Progenitor cell of endocrine pancreas (in vitro differentiated cells): ENCODE results near the gene RPH3AL. TPM values are rescaled to one million over a fixed set of nuclear protein-coding genes. Genes with fewer than 3 reads are reported as not detected.
"Not testable (repeated sequence)": the region's sequence is repeated elsewhere in the genome, so short reads cannot be mapped to it uniquely, and the experiment has no call there.

ENCODE experiments used
- DNase-seq: peaks from one replicate; pipeline ENCODE4 v3.0.0; 2021; ENCODE audit warnings: low spot score; ENCODE audit not compliant: unreplicated experiment
- H3K27ac Mint-ChIP-seq: 2 replicates; pipeline ENCODE4 v1.8.0; 2021; ENCODE audit warnings: mild to moderate bottlenecking, moderate library complexity, mixed read lengths
- H3K27me3 Mint-ChIP-seq: 2 replicates; pipeline ENCODE4 v1.8.0; 2021; ENCODE audit warnings: mixed read lengths
- H3K36me3 Mint-ChIP-seq: 2 replicates; pipeline ENCODE4 v1.8.0; 2022; ENCODE audit warnings: mixed read lengths; ENCODE audit not compliant: insufficient read depth
- H3K4me1 Mint-ChIP-seq: 2 replicates; pipeline ENCODE4 v1.8.0; 2021; ENCODE audit warnings: low read depth, mixed read lengths
- H3K4me3 Mint-ChIP-seq: 2 replicates; pipeline ENCODE4 v1.8.0; 2021; ENCODE audit warnings: low read depth, mild to moderate bottlenecking, moderate library complexity, mixed read lengths
- H3K9me3 Mint-ChIP-seq: 2 replicates; pipeline ENCODE4 v1.8.0; 2021; ENCODE audit warnings: low read depth, mixed read lengths
- CTCF ChIP-seq: fragments of 200-600 bp; sonication (generic); IDR thresholded peaks from one replicate; pipeline ENCODE4 v1.5.0; 2021; ENCODE audit warnings: antibody characterized with exemption, mild to moderate bottlenecking; ENCODE audit not compliant: unreplicated experiment
- total RNA-seq: library from RNA; stranded (reverse); gene quantifications from 2 replicates; pipeline ENCODE4 v1.2.1, GENCODE V29; 2021

Gene RPH3AL
- total RNA-seq, 1 donor from 2014 or later, result 47.6 TPM

GRCh38 chr17:378068-378467, 25.5 kb upstream of the RPH3AL start:
- TF ChIP-seq CTCF, result no peak
- no peak overlapping the region for H3K27ac Mint-ChIP-seq
- H3K4me3 Mint-ChIP-seq, result no peak overlapping the region
- H3K27me3 Mint-ChIP-seq, result peaks cover 3% of the 10 kb centered on the region
- no peak for DNase-seq
- H3K4me1 Mint-ChIP-seq, result peaks cover 15% of the 10 kb centered on the region
- no peaks in the 10 kb centered on the region for H3K36me3 Mint-ChIP-seq
- no peaks in the 10 kb centered on the region for H3K9me3 Mint-ChIP-seq

GRCh38 chr17:376936-377863, 24.6 kb upstream of the RPH3AL start:
- no peak for DNase-seq
- Mint-ChIP-seq H3K27me3 (peaks cover 3% of the 10 kb centered on the region), H3K4me3 (no peak overlapping the region), H3K36me3 (no peaks in the 10 kb centered on the region), H3K27ac (no peak overlapping the region), H3K4me1 (peaks cover 11% of the 10 kb centered on the region), H3K9me3 (no peaks in the 10 kb centered on the region)
- no peak for TF ChIP-seq CTCF

GRCh38 chr17:373613-374230, 21.1 kb upstream of the RPH3AL start:
- peaks cover 4% of the 10 kb centered on the region for H3K9me3 Mint-ChIP-seq
- no peak for DNase-seq
- TF ChIP-seq CTCF, result no peak
- no peak overlapping the region for H3K27ac Mint-ChIP-seq
- no peak overlapping the region for H3K4me3 Mint-ChIP-seq
- peaks cover 12% of the 10 kb centered on the region for H3K4me1 Mint-ChIP-seq
- no peaks in the 10 kb centered on the region for H3K27me3 Mint-ChIP-seq
- peaks cover 8% of the 10 kb centered on the region for H3K36me3 Mint-ChIP-seq

GRCh38 chr17:372157-373152, 19.8 kb upstream of the RPH3AL start:
- Mint-ChIP-seq H3K27me3 (no peaks in the 10 kb centered on the region), H3K27ac (no peak overlapping the region), H3K9me3 (peaks cover 12% of the 10 kb centered on the region), H3K4me1 (peaks cover 11% of the 10 kb centered on the region), H3K4me3 (no peak overlapping the region), H3K36me3 (peaks cover 19% of the 10 kb centered on the region)
- no peak for DNase-seq
- TF ChIP-seq CTCF, result no peak

- Mint-ChIP-seq H3K4me3 (no peak overlapping the region), H3K36me3 (peaks cover 19% of the 10 kb centered on the region), H3K27ac (no peak overlapping the region), H3K27me3 (no peaks in the 10 kb centered on the region), H3K4me1 (peaks cover 9% of the 10 kb centered on the region), H3K9me3 (peaks cover 12% of the 10 kb centered on the region)
- DNase-seq, result no peak
- TF ChIP-seq CTCF, result no peak
Measured at GRCh38 chr17:371583-371982, 19.0 kb upstream of the RPH3AL start.

- H3K4me1 Mint-ChIP-seq, H3K4me3 Mint-ChIP-seq, DNase-seq, H3K27me3 Mint-ChIP-seq, H3K27ac Mint-ChIP-seq: not testable (repeated sequence)
- H3K36me3 Mint-ChIP-seq, result peaks cover 22% of the 10 kb centered on the region
- peaks cover 12% of the 10 kb centered on the region for H3K9me3 Mint-ChIP-seq
Measured at GRCh38 chr17:367656-368055, 15.0 kb upstream of the RPH3AL start.
